ENCODE measurements around the gene TRAF3. TPM values are rescaled to one million over a fixed set of nuclear protein-coding genes. Genes with fewer than 3 reads are reported as not detected.
A peak's percentile ranks its signal among the peaks of the same experiment; 100 is the strongest.
"Not testable (repeated sequence)": the region's sequence is repeated elsewhere in the genome, so short reads cannot be mapped to it uniquely, and the experiment has no call there.

Gene TRAF3
- total and polyA plus RNA-seq, 3 experiments from 2014 or later = 16.3 to 62.0 (median 61.6) TPM

- ChIA-PET CTCF (no interaction called here), POLR2A (no interaction called here)
- no peak overlapping the region for H3K4me3 ChIP-seq (ENCODE audit: low read length)
- no peaks in the 10 kb centered on the region for H3K36me3 ChIP-seq (ENCODE audit: insufficient read depth, low read length)
- H3K4me1 Mint-ChIP-seq = no peaks in the 10 kb centered on the region
- H3K27ac ChIP-seq (ENCODE audit: low read depth, low read length) = no peak overlapping the region
- no peaks in the 10 kb centered on the region for H3K4me1 ChIP-seq (ENCODE audit: insufficient read depth, low read length)
- H3K27ac Mint-ChIP-seq = peak overlapping the region in 1 of 8 donors; percentile 43
- H3K27me3 ChIP-seq (ENCODE audit: insufficient read depth, low read length, poor library complexity, severe bottlenecking) = no peaks in the 10 kb centered on the region
- H3K9me3 Mint-ChIP-seq = peaks cover 0 to 2% (median 0%) of the 10 kb centered on the region in 5 donors
- no peak for DNase-seq
- H3K27me3 Mint-ChIP-seq = peaks cover 0 to 6% of the 10 kb centered on the region in 2 donors
- peaks cover 0 to 2% (median 0%) of the 10 kb centered on the region in 3 donors for H3K36me3 Mint-ChIP-seq
- no peaks in the 10 kb centered on the region for H3K9me3 ChIP-seq (ENCODE audit: low read length)
- H3K4me3 Mint-ChIP-seq = no peak overlapping the region
Observed at GRCh38 chr14:102757646-102758045, 19.6 kb upstream of the TRAF3 start.

- no peaks in the 10 kb centered on the region for H3K9me3 ChIP-seq (ENCODE audit: low read length)
- ChIA-PET POLR2A (no interaction called here), CTCF (no interaction called here)
- no peaks in the 10 kb centered on the region for H3K4me1 ChIP-seq (ENCODE audit: insufficient read depth, low read length)
- H3K4me3 Mint-ChIP-seq = no peak overlapping the region
- H3K27ac Mint-ChIP-seq = no peak overlapping the region
- H3K27me3 Mint-ChIP-seq = peaks cover 0 to 6% of the 10 kb centered on the region in 2 donors
- no peak for DNase-seq
- H3K36me3 ChIP-seq (ENCODE audit: insufficient read depth, low read length) = no peaks in the 10 kb centered on the region
- H3K9me3 Mint-ChIP-seq = no peaks in the 10 kb centered on the region
- H3K4me3 ChIP-seq (ENCODE audit: low read length) = no peak overlapping the region
- peaks cover 0 to 2% (median 0%) of the 10 kb centered on the region in 3 donors for H3K36me3 Mint-ChIP-seq
- H3K27me3 ChIP-seq (ENCODE audit: insufficient read depth, low read length, poor library complexity, severe bottlenecking) = no peaks in the 10 kb centered on the region
- H3K4me1 Mint-ChIP-seq = no peaks in the 10 kb centered on the region
- H3K27ac ChIP-seq (ENCODE audit: low read depth, low read length) = no peak overlapping the region
Observed at GRCh38 chr14:102758087-102758486, 19.2 kb upstream of the TRAF3 start.

- Histone ChIP-seq H3K27me3 (ENCODE audit: insufficient read depth, low read length, poor library complexity, severe bottlenecking) (no peaks in the 10 kb centered on the region), H3K27ac (ENCODE audit: low read depth, low read length) (no peak overlapping the region), H3K9me3 (ENCODE audit: low read length) (no peaks in the 10 kb centered on the region), H3K36me3 (ENCODE audit: insufficient read depth, low read length) (no peaks in the 10 kb centered on the region), H3K4me3 (ENCODE audit: low read length) (no peak overlapping the region), H3K4me1 (ENCODE audit: insufficient read depth, low read length) (no peaks in the 10 kb centered on the region)
- Mint-ChIP-seq H3K27me3 (peaks cover 5 to 6% of the 10 kb centered on the region in 2 donors), H3K9me3 (no peaks in the 10 kb centered on the region), H3K27ac (peak overlapping the region in 1 of 8 donors; percentile 7), H3K4me1 (no peaks in the 10 kb centered on the region), H3K36me3 (no peaks in the 10 kb centered on the region), H3K4me3 (no peak overlapping the region)
- ChIA-PET CTCF (no interaction called here), POLR2A (no interaction called here)
- DNase-seq = no peak
Observed at GRCh38 chr14:102759456-102760187, 17.6 kb upstream of the TRAF3 start.

GRCh38 chr14:102760496-102761193, 16.6 kb upstream of the TRAF3 start:
- Histone ChIP-seq H3K27me3 (ENCODE audit: insufficient read depth, low read length, poor library complexity, severe bottlenecking) (no peaks in the 10 kb centered on the region), H3K27ac (ENCODE audit: low read depth, low read length) (no peak overlapping the region), H3K9me3 (ENCODE audit: low read length) (no peaks in the 10 kb centered on the region), H3K4me3 (ENCODE audit: low read length) (no peak overlapping the region), H3K36me3 (ENCODE audit: insufficient read depth, low read length) (no peaks in the 10 kb centered on the region), H3K4me1 (ENCODE audit: insufficient read depth, low read length) (no peaks in the 10 kb centered on the region)
- Mint-ChIP-seq H3K27me3 (peaks cover 5 to 6% of the 10 kb centered on the region in 2 donors), H3K27ac (no peak overlapping the region), H3K4me3 (no peak overlapping the region), H3K4me1 (no peaks in the 10 kb centered on the region), H3K36me3 (no peaks in the 10 kb centered on the region), H3K9me3 (no peaks in the 10 kb centered on the region)
- ChIA-PET CTCF (no interaction called here), POLR2A (no interaction called here)
- no peak for DNase-seq

GRCh38 chr14:102761206-102761605, 16.0 kb upstream of the TRAF3 start:
- no peaks in the 10 kb centered on the region for H3K4me1 Mint-ChIP-seq
- H3K36me3 Mint-ChIP-seq = no peaks in the 10 kb centered on the region
- H3K9me3 ChIP-seq (ENCODE audit: low read length) = no peaks in the 10 kb centered on the region
- no peak for DNase-seq
- no peak overlapping the region for H3K4me3 ChIP-seq (ENCODE audit: low read length)
- peaks cover 5 to 6% of the 10 kb centered on the region in 2 donors for H3K27me3 Mint-ChIP-seq
- no peaks in the 10 kb centered on the region for H3K36me3 ChIP-seq (ENCODE audit: insufficient read depth, low read length)
- CTCF ChIA-PET = no interaction called here
- POLR2A ChIA-PET = no interaction called here
- H3K9me3 Mint-ChIP-seq = no peaks in the 10 kb centered on the region
- H3K4me3 Mint-ChIP-seq = no peak overlapping the region
- no peaks in the 10 kb centered on the region for H3K27me3 ChIP-seq (ENCODE audit: insufficient read depth, low read length, poor library complexity, severe bottlenecking)
- no peaks in the 10 kb centered on the region for H3K4me1 ChIP-seq (ENCODE audit: insufficient read depth, low read length)
- no peak overlapping the region for H3K27ac Mint-ChIP-seq
- no peak overlapping the region for H3K27ac ChIP-seq (ENCODE audit: low read depth, low read length)

DNA sequence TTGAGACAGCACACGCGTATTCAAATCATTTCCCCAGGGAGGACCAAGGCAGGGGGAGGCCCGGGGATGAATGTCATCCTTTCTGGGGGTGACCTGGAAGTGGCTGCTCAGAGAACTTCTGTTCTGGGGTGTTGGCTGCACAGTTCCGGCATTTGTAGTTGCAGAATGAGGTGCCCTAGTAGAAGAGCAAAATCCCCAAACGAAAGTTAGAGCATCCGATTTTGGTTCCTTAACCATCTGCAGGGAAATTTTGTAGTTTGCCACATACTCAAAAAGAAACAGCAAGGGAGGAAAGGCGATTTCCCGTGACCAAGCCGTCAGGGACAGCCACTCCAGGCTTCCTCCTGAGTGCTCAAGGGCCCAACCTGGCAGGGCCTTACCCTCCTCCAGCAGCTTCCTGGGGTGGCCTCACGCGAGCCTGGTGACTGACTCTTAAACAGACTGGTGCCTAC, 13.0 kb upstream of the TRAF3 start:
- H3K9me3 Mint-ChIP-seq = no peaks in the 10 kb centered on the region
- H3K27me3 ChIP-seq (ENCODE audit: insufficient read depth, low read length, poor library complexity, severe bottlenecking) = no peaks in the 10 kb centered on the region
- CTCF ChIA-PET = no interaction called here
- no peaks in the 10 kb centered on the region for H3K9me3 ChIP-seq (ENCODE audit: low read length)
- no peak for DNase-seq
- H3K36me3 ChIP-seq (ENCODE audit: insufficient read depth, low read length) = no peaks in the 10 kb centered on the region
- H3K4me1 Mint-ChIP-seq = no peaks in the 10 kb centered on the region
- H3K27me3 Mint-ChIP-seq = peaks cover 5 to 6% of the 10 kb centered on the region in 2 donors
- no peaks in the 10 kb centered on the region for H3K4me1 ChIP-seq (ENCODE audit: insufficient read depth, low read length)
- H3K36me3 Mint-ChIP-seq = no peaks in the 10 kb centered on the region
- POLR2A ChIA-PET = no interaction called here
- no peak overlapping the region for H3K27ac Mint-ChIP-seq
- H3K4me3 Mint-ChIP-seq = no peak overlapping the region
- no peak overlapping the region for H3K4me3 ChIP-seq (ENCODE audit: low read length)
- no peak overlapping the region for H3K27ac ChIP-seq (ENCODE audit: low read depth, low read length)

GRCh38 chr14:102765770-102766169, 11.5 kb upstream of the TRAF3 start:
- H3K9me3 ChIP-seq (ENCODE audit: low read length); H3K4me3 Mint-ChIP-seq; H3K36me3 ChIP-seq (ENCODE audit: insufficient read depth, low read length); H3K27ac Mint-ChIP-seq; POLR2A ChIA-PET; H3K4me1 Mint-ChIP-seq; DNase-seq; H3K4me1 ChIP-seq (ENCODE audit: insufficient read depth, low read length); H3K27me3 Mint-ChIP-seq; CTCF ChIA-PET; H3K36me3 Mint-ChIP-seq; H3K9me3 Mint-ChIP-seq; H3K27ac ChIP-seq (ENCODE audit: low read depth, low read length); H3K4me3 ChIP-seq (ENCODE audit: low read length); H3K27me3 ChIP-seq (ENCODE audit: insufficient read depth, low read length, poor library complexity, severe bottlenecking): not testable (repeated sequence)

DNA sequence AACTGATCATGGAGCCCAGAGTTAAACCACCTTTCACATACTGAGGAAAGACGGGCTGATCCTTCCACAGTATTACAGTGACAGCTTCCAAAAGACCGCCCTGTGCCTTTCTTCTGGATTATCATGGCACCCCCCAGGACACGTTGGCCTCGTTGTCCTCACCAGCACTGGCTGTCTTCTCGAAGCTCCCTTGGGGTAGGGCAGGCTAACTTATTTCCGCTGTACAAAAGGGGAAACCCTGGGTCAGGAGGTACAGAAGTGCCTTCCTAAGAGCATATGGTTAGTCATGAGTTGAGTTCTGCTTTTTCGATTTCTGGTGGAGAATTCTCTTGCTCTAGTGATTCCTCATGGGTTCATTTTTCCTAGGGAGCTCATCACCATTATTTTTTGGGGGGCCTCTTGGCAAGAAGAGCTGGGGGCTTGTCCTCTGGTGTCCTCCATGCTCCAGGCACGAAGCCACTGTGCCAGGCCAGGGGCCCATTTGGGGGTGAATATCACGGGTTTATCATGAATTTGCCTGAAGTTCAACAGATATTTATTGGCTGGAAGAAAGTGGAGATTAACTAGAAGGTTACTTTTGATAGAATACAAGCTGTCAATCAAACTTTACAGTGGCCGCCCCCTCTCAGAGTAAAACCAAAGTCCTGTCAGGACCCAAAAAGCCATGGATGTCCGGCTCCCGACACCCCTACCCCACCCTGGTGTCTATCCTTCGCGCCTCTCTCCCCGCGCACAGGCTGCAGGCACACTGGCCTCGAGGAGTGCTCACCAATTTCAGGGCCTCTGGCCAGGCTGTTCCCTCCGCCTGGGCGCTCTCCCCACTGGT, 8.8 kb upstream of the TRAF3 start:
- Mint-ChIP-seq H3K4me1 (peaks cover 0 to 3% (median 3%) of the 10 kb centered on the region in 3 donors), H3K36me3 (no peaks in the 10 kb centered on the region), H3K4me3 (no peak overlapping the region), H3K27ac (peak overlapping the region in 1 of 8 donors; percentile 55), H3K27me3 (peaks cover 0 to 5% of the 10 kb centered on the region in 2 donors), H3K9me3 (peaks cover 0 to 3% (median 0%) of the 10 kb centered on the region in 5 donors)
- ChIA-PET CTCF (interaction anchor here (0.5 to 1.0 kb wide), 2 partner anchors 78 to 136 kb away, joined by 3 to 4 read pairs; no protein-coding TSS in a partner anchor), POLR2A (no interaction called here)
- Histone ChIP-seq H3K4me3 (ENCODE audit: low read length) (no peak overlapping the region), H3K27ac (ENCODE audit: low read depth, low read length) (no peak overlapping the region), H3K36me3 (ENCODE audit: insufficient read depth, low read length) (no peaks in the 10 kb centered on the region), H3K27me3 (ENCODE audit: insufficient read depth, low read length, poor library complexity, severe bottlenecking) (no peaks in the 10 kb centered on the region), H3K9me3 (ENCODE audit: low read length) (no peaks in the 10 kb centered on the region), H3K4me1 (ENCODE audit: insufficient read depth, low read length) (no peaks in the 10 kb centered on the region)
- no peak for DNase-seq

Data from CD8-positive, alpha-beta memory T cell (primary cell).